Natural killer cell (primary cell): ENCODE results near the gene TK1. TPM values are rescaled to one million over a fixed set of nuclear protein-coding genes. Genes with fewer than 3 reads are reported as not detected.
"Not testable (repeated sequence)": the region's sequence is repeated elsewhere in the genome, so short reads cannot be mapped to it uniquely, and the experiment has no call there.

Experiments
- ATAC-seq, 3 donors: fragments of 150-1000 bp in 2 of 3; fragments of 200-7000 bp in 1 of 3; cut with Tn5 transposase; 1 replicate in 1 of 3; 2 replicates in 2 of 3; pipeline ENCODE4 v1.10.0; 2021; ENCODE audit warnings: mild to moderate bottlenecking in 2 of 3, moderate library complexity in 2 of 3
- DNase-seq, 2 donors: peaks; one replicate each; pipeline versions ENCODE4 v3.0.0 to v3.0.0-alpha.2; 2013 to 2021; ENCODE audit warnings: mixed read lengths in 1 of 2
- H3K27ac ChIP-seq: one replicate; pipeline ENCODE4 v1.5.1; 2013; ENCODE audit warnings: mild to moderate bottlenecking, low read length
- H3K27me3 ChIP-seq: one replicate; pipeline ENCODE4 v1.6.1; 2013; ENCODE audit warnings: low read length; ENCODE audit not compliant: control insufficient read depth, insufficient read depth
- H3K36me3 ChIP-seq: one replicate; pipeline ENCODE4 v1.6.1; 2013; ENCODE audit warnings: low read length; ENCODE audit not compliant: control insufficient read depth, insufficient read depth
- H3K4me1 ChIP-seq: one replicate; pipeline ENCODE4 v1.6.1; 2013; ENCODE audit warnings: low read length; ENCODE audit not compliant: control insufficient read depth, insufficient read depth
- H3K4me3 ChIP-seq: one replicate; pipeline ENCODE4 v1.5.1; 2013; ENCODE audit warnings: low read length
- H3K9me3 ChIP-seq: one replicate; pipeline ENCODE4 v1.6.1; 2013; ENCODE audit warnings: low read length; ENCODE audit not compliant: control insufficient read depth, insufficient read depth
- H3K27ac Mint-ChIP-seq, 2 donors: one replicate each; pipeline ENCODE4 v1.8.0; 2022; ENCODE audit warnings: mild to moderate bottlenecking in 2 of 2, mixed read lengths in 2 of 2, moderate library complexity in 1 of 2
- H3K27me3 Mint-ChIP-seq, 2 donors: one replicate each; pipeline ENCODE4 v1.8.0; 2022; ENCODE audit warnings: low read depth in 2 of 2, mixed read lengths in 2 of 2
- H3K36me3 Mint-ChIP-seq: one replicate; pipeline ENCODE4 v1.8.0; 2022; ENCODE audit warnings: mixed read lengths
- H3K4me1 Mint-ChIP-seq, 2 donors: one replicate each; pipeline ENCODE4 v1.8.0; 2022; ENCODE audit warnings: mixed read lengths in 2 of 2
- H3K4me3 Mint-ChIP-seq: one replicate; pipeline ENCODE4 v1.8.0; 2022; ENCODE audit warnings: mild to moderate bottlenecking, moderate library complexity, mixed read lengths
- H3K9me3 Mint-ChIP-seq, 2 donors: one replicate each; pipeline ENCODE4 v1.8.0; 2022; ENCODE audit warnings: mixed read lengths in 2 of 2
- CTCF ChIP-seq: fragments of 200-600 bp; IDR thresholded peaks from one replicate; pipeline ENCODE4 v1.8.0; 2022; ENCODE audit warnings: antibody characterized with exemption
- WGBS: methylation state at CpG from one replicate; pipeline ENCODE4 v1.1.7; 2013; ENCODE audit warnings: missing lambda C conversion rate; ENCODE audit not compliant: insufficient coverage; 5-methylcytosine and 5-hydroxymethylcytosine counted together
- intact Hi-C: fragments of 100-400 bp; cut with micrococcal nuclease; formaldehyde crosslinking; loops from one replicate; pipeline ENCODE4 v1.14.2; 2022
- total RNA-seq, 4 donors: library from RNA; stranded (reverse); fragments of 120-200 nt in 1 of 4; gene quantifications; one replicate each; pipeline versions ENCODE4 v1.2.3 to v1.2.4, GENCODE V29; 2013 to 2022

TK1 gene
- total RNA-seq, 3 donors from 2014 or later (not counting 1 experiment from before 2014, with no cell fraction given): 2.1 to 5.1 (median 3.9) TPM

DNA sequence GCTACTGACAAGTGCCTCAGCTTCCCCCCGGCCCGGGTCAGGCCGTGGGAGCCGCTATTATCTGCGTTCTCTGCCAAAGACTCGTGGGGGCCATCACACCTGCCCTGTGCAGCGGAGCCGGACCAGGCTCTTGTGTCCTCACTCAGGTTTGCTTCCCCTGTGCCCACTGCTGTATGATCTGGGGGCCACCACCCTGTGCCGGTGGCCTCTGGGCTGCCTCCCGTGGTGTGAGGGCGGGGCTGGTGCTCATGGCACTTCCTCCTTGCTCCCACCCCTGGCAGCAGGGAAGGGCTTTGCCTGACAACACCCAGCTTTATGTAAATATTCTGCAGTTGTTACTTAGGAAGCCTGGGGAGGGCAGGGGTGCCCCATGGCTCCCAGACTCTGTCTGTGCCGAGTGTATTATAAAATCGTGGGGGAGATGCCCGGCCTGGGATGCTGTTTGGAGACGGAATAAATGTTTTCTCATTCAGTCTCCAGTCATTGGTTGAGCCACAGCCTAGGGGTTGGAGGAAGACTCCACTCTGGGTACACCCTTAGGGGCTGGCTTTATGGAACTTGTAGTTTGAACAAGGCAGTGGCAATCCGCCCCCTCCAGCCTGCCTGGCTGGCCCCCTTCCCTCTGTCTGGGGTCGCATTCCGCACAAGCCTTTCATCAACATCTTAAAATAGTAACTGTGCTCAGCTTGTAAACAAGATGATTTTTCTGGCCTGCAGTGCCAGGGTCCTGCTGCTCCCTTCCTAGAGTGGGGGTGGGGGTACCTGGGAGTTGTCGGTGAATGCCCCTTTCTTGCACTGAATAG lies 14.4 kb downstream of the TK1 start:
- Histone ChIP-seq H3K4me1 (peaks cover 80% of the 10 kb centered on the region), H3K27me3 (no peaks in the 10 kb centered on the region), H3K36me3 (peaks cover 10% of the 10 kb centered on the region), H3K4me3 (no peak overlapping the region), H3K27ac (peak overlapping the region; percentile 66), H3K9me3 (no peaks in the 10 kb centered on the region)
- no peak for DNase-seq
- TF ChIP-seq CTCF: no peak
- Mint-ChIP-seq H3K4me1 (peaks cover 20 to 38% of the 10 kb centered on the region in 2 donors), H3K9me3 (no peaks in the 10 kb centered on the region), H3K27ac (peak overlapping the region; percentile 60 to 68), H3K4me3 (no peak overlapping the region), H3K36me3 (no peaks in the 10 kb centered on the region), H3K27me3 (no peaks in the 10 kb centered on the region)
- no peak for ATAC-seq
- WGBS: 59% methylated on average over 19 of the region's 19 CpGs
- intact Hi-C loops: no loop called here

DNA sequence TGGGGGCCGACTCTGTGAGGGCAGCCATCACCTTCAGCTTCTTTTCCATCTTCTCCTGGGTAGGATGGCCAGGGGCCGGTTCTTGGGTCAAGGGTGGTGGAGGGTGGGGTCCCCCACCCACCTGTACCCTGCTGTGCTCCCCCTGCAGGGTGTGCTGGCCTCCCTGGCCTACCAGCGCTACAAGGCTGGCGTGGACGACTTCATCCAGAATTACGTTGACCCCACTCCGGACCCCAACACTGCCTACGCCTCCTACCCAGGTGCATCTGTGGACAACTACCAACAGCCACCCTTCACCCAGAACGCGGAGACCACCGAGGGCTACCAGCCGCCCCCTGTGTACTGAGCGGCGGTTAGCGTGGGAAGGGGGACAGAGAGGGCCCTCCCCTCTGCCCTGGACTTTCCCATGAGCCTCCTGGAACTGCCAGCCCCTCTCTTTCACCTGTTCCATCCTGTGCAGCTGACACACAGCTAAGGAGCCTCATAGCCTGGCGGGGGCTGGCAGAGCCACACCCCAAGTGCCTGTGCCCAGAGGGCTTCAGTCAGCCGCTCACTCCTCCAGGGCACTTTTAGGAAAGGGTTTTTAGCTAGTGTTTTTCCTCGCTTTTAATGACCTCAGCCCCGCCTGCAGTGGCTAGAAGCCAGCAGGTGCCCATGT lies 15.1 kb downstream of the TK1 start:
- H3K4me3 Mint-ChIP-seq, H3K36me3 ChIP-seq, H3K9me3 Mint-ChIP-seq, intact Hi-C loops, H3K9me3 ChIP-seq, ATAC-seq, H3K27me3 Mint-ChIP-seq, H3K36me3 Mint-ChIP-seq, DNase-seq, H3K4me3 ChIP-seq, H3K27me3 ChIP-seq: not testable (repeated sequence)
- peaks cover 78% of the 10 kb centered on the region for H3K4me1 ChIP-seq
- Mint-ChIP-seq H3K4me1 (peaks cover 20 to 38% of the 10 kb centered on the region in 2 donors), H3K27ac (peak overlapping the region; percentile 23 to 68)
- WGBS: 86% methylated on average over 17 of the region's 19 CpGs
- peak overlapping the region; percentile 5 for H3K27ac ChIP-seq

DNA sequence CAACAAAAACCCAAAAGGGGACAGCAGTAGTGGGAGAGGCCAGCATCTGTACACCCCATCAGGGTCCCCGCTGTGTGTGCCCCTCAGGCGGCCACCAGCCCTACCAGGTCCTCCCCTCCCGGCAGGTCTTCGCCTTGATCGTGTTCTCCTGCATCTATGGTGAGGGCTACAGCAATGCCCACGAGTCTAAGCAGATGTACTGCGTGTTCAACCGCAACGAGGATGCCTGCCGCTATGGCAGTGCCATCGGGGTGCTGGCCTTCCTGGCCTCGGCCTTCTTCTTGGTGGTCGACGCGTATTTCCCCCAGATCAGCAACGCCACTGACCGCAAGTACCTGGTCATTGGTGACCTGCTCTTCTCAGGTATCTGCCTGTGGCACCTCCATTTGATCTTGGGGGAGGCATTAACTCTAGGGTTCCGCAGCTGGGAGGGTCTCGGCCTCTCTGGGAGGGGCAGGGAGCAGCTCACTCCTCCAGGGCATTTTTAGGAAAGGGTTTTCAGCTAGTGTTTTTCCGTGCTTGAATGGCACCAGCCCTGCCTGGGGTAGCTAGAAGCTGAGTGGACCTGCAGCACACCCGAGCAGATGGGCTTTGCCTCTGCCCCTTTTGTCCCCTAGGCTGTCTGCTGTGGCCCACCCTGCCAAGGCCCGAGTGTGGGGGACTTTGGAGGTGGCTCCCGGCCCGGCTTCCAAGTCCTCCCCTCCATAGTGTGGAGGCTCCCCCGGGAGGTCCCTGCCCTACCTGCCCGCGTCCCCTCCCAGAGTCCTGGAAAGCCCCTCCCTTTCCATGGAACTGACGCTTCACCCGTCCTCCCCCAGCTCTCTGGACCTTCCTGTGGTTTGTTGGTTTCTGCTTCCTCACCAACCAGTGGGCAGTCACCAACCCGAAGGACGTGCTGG lies 15.9 kb downstream of the TK1 start:
- no peaks in the 10 kb centered on the region for H3K9me3 Mint-ChIP-seq
- peak overlapping the region; percentile 62 for H3K4me3 Mint-ChIP-seq
- Histone ChIP-seq H3K27ac (no peak overlapping the region), H3K4me1 (peaks cover 71% of the 10 kb centered on the region), H3K9me3 (no peaks in the 10 kb centered on the region), H3K36me3 (peaks cover 10% of the 10 kb centered on the region), H3K4me3 (no peak overlapping the region), H3K27me3 (no peaks in the 10 kb centered on the region)
- peak overlapping the region in 1 of 2 donors; percentile 68 for H3K27ac Mint-ChIP-seq
- no peak for TF ChIP-seq CTCF
- H3K27me3 Mint-ChIP-seq: no peaks in the 10 kb centered on the region
- DNase-seq (peak in 1 of 2 donors; percentile 25), ATAC-seq (no peak)
- peaks cover 20 to 33% of the 10 kb centered on the region in 2 donors for H3K4me1 Mint-ChIP-seq
- no peaks in the 10 kb centered on the region for H3K36me3 Mint-ChIP-seq
- intact Hi-C loops: no loop called here
- WGBS: 80% methylated on average over 31 of the region's 31 CpGs
